ENCODE results near the gene TLR5. TPM values are rescaled to one million over a fixed set of nuclear protein-coding genes. Genes with fewer than 3 reads are reported as not detected.
A peak's percentile ranks its signal among the peaks of the same experiment; 100 is the strongest.

Gene TLR5
- total and polyA plus RNA-seq, 11 donors = 0.25 to 9.0 (median 1.7) TPM

DNA sequence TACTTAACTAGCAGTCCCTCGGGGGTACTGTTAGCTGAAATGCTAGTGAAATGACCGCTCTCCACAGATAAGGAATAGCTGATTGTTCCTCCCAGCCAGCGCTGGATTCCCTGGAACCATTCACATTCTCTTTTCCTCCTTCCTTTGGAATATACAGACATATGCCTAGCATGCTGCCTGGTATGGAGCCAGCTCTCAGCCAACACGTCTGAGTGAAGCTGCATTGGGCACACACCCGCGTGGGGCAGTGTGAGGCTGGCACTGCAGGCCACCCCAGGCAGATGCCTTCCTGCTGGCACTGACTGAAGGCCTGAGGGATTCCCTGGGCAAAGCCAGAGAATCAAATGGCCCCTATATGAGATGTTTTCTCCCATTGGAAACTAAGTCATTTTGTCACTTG is 66.7 kb downstream of the TLR5 start:
- H3K36me3 ChIP-seq = no peaks in the 10 kb centered on the region
- peaks cover 4 to 55% (median 39%) of the 10 kb centered on the region in 12 donors for H3K4me1 ChIP-seq
- peak overlapping the region in 10 of 12 donors; percentile 30 to 78 (median 60) for H3K27ac ChIP-seq
- no peak overlapping the region for H3K4me3 ChIP-seq
- no peaks in the 10 kb centered on the region for H3K27me3 ChIP-seq
- intact Hi-C loops (cut with DNase I) = loop anchor here in 6 of 10 donors (2.0 to 10.0 kb wide), 8 partner anchors 54 to 262 kb away; partner anchors contain the start of gene DISP1 (in 3 of the 6)
- H3K9me3 ChIP-seq = no peaks in the 10 kb centered on the region
- WGBS, 4 donors = 14 to 31% (median 24%) methylated on average over 6 of the region's 6 CpGs
- TF ChIP-seq CTCF (IDR thresholded peaks at IDR 0.05) = no peak
- DNase-seq = peak in 2 of 5 donors; percentile 49 to 78
- ATAC-seq = peak; percentile 34 to 58 (median 45)

DNA sequence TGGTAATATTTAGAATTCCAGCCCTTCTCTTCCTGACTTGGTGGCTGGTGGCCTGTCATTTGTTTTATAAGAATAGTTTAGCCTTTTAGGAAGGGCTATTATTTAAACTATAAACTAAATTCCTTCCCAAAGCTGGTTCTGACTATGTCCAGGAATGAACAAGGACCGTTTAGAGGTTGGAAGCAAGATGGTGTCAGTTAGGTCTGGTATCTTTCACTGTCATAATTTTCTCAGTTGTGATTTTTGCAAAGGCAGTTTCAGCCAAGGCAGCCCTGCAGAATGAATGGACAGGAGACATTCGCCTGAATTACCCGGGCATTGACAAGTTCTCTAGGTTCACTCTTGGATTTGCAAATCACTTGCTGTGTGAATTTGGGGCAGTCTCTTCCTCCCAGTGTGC is 67.2 kb downstream of the TLR5 start:
- intact Hi-C loops (cut with DNase I) = loop anchor here in 6 of 10 donors (2.0 to 10.0 kb wide), 8 partner anchors 54 to 261 kb away; partner anchors contain the start of gene DISP1 (in 3 of the 6)
- Histone ChIP-seq H3K36me3 (no peaks in the 10 kb centered on the region), H3K27me3 (no peaks in the 10 kb centered on the region), H3K27ac (peak overlapping the region in 8 of 12 donors; percentile 19 to 78 (median 67)), H3K9me3 (no peaks in the 10 kb centered on the region), H3K4me3 (no peak overlapping the region), H3K4me1 (peaks cover 4 to 54% (median 38%) of the 10 kb centered on the region in 12 donors)
- TF ChIP-seq CTCF (IDR thresholded peaks at IDR 0.05) (no peak), POLR2A (IDR thresholded peaks at IDR 0.05) (no peak)
- ATAC-seq = no peak
- 53 to 68% (median 62%) methylated on average over 3 of the region's 3 CpGs for WGBS, 4 donors
- DNase-seq = no peak

DNA sequence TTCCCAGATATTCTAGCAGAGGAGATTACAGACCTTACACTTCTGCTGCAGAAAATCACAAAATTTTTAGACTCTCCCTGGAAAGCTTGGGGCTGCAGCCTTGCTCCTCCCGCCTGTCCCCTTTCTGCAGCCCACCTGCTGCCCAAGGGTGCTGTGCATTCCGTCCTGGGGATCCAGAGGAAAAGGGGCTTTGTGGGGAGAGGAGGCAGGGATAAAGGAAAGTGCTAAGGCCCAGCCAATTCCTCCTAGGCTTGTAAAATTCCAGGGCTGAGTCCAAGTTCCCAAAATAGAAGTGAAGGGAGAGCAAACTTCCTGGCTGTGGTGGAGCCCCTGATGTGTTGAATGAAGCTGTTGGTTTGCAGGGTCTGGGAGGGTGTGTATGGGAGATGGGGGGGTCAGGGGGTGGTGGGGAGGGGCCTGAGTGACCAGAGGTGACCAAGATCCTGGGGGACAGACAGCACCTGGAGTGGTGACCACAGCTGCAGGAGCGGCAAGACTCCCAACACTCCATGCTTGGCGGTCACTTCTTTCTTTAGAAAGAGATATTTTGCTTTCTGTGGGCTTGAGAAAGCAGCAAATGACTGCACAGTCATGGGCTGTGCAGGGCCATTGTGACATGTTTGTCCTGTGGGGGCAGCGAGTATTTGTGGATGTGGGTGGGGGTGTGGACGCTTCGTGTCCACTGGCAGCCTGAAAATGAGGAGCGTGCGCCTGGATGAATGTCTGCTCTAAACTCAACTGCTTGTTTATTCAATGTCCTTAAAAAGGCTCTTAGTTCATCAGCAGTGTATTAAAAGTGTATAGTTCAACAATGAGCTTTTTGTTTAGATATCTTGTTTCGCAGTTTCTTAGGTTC is 68.4 kb downstream of the TLR5 start:
- intact Hi-C loops (cut with DNase I) = loop anchor here in 6 of 10 donors (5.0 to 10.0 kb wide), 6 partner anchors 52 to 260 kb away; partner anchors contain the start of gene DISP1 (in 2 of the 6)
- peak in 1 of 5 donors; percentile 37 for DNase-seq

More for the DNA sequence above, 68.4 kb downstream of the TLR5 start:
- Histone ChIP-seq H3K9me3 (no peaks in the 10 kb centered on the region), H3K4me3 (peak overlapping the region in 5 of 12 donors; percentile 9 to 23 (median 12)), H3K27me3 (no peaks in the 10 kb centered on the region), H3K4me1 (peaks cover 4 to 58% (median 38%) of the 10 kb centered on the region in 12 donors), H3K27ac (peak overlapping the region in 10 of 12 donors; percentile 30 to 78 (median 55)), H3K36me3 (no peaks in the 10 kb centered on the region)
- peak; percentile 30 to 65 (median 60) for ATAC-seq
- 40 to 48% (median 43%) methylated on average over 10 of the region's 10 CpGs for WGBS, 4 donors
- TF ChIP-seq CTCF (IDR thresholded peaks at IDR 0.05) (no peak), POLR2A (IDR thresholded peaks at IDR 0.05) (no peak)

Measured in heart left ventricle (tissue), 16 donors.